GM21526 (cell line): ENCODE measurements around the gene GRB7.

Experiments used
- ATAC-seq: cut with Tn5 transposase; IDR thresholded peaks from one replicate; pipeline ENCODE4 v1.9.1; 2021; ENCODE audit warnings: moderate library complexity; ENCODE audit not compliant: unreplicated experiment, low FRiP score

The GRB7 gene

GRCh38 chr17:39765766-39766165, 28.0 kb downstream of the GRB7 start:
- no peak for ATAC-seq

- ATAC-seq: no peak
Measured at GRCh38 chr17:39767147-39767546, 29.4 kb downstream of the GRB7 start.

- no peak for ATAC-seq
Measured at GRCh38 chr17:39769974-39770587, 32.3 kb downstream of the GRB7 start.

GRCh38 chr17:39772415-39772814, 34.7 kb downstream of the GRB7 start:
- ATAC-seq: no peak

- ATAC-seq: no peak
Measured at GRCh38 chr17:39772987-39773934, 35.5 kb downstream of the GRB7 start.

- no peak for ATAC-seq
Measured at GRCh38 chr17:39774047-39774446, 36.3 kb downstream of the GRB7 start.

- no peak for ATAC-seq
Measured at GRCh38 chr17:39775031-39775430, 37.3 kb downstream of the GRB7 start.

GRCh38 chr17:39776252-39776651, 38.5 kb downstream of the GRB7 start:
- ATAC-seq: no peak

GRCh38 chr17:39777534-39778365, 40.0 kb downstream of the GRB7 start:
- peak; percentile 42 for ATAC-seq

GRCh38 chr17:39781031-39781860, 43.5 kb downstream of the GRB7 start:
- no peak for ATAC-seq

GRCh38 chr17:39781861-39782213, 44.1 kb downstream of the GRB7 start:
- no peak for ATAC-seq

- ATAC-seq: no peak
Measured at GRCh38 chr17:39782481-39782880, 44.7 kb downstream of the GRB7 start.

- no peak for ATAC-seq
Measured at GRCh38 chr17:39782980-39783379, 45.2 kb downstream of the GRB7 start.

- ATAC-seq: no peak
Measured at GRCh38 chr17:39787041-39787440, 49.3 kb downstream of the GRB7 start.

- ATAC-seq: no peak
Measured at GRCh38 chr17:39787743-39788484, 50.2 kb downstream of the GRB7 start.

- no peak for ATAC-seq
Measured at GRCh38 chr17:39791111-39791992, 53.6 kb downstream of the GRB7 start.

- no peak for ATAC-seq
Measured at GRCh38 chr17:39792526-39793221, 54.9 kb downstream of the GRB7 start.

GRCh38 chr17:39793301-39793872, 55.6 kb downstream of the GRB7 start:
- no peak for ATAC-seq
